Activated T-cell treated with anti-CD3 and anti-CD28 coated beads for 1 hour (primary cell): Measurements from ENCODE around the gene AK4.
"Not testable (repeated sequence)": the region's sequence is repeated elsewhere in the genome, so short reads cannot be mapped to it uniquely, and the experiment has no call there.

Source experiments
- DNase-seq: peaks from one replicate; pipeline ENCODE4 v3.0.0-alpha.2; 2020; ENCODE audit warnings: low read depth

Gene AK4

GRCh38 chr1:65214340-65215027 is 66.5 kb downstream of the AK4 start:
- no peak for DNase-seq

- no peak for DNase-seq
Measured at GRCh38 chr1:65216989-65217388, 69.0 kb downstream of the AK4 start.

GRCh38 chr1:65221638-65222339 is 73.8 kb downstream of the AK4 start:
- DNase-seq, result no peak

GRCh38 chr1:65222340-65222940 is 74.4 kb downstream of the AK4 start:
- no peak for DNase-seq

GRCh38 chr1:65224681-65225091 is 76.7 kb downstream of the AK4 start:
- no peak for DNase-seq

- no peak for DNase-seq
Measured at GRCh38 chr1:65225179-65225578, 77.2 kb downstream of the AK4 start.

- DNase-seq, result no peak
Measured at GRCh38 chr1:65229201-65229600, 81.2 kb downstream of the AK4 start.

- DNase-seq, result no peak
Measured at GRCh38 chr1:65229754-65230339, 81.8 kb downstream of the AK4 start.

GRCh38 chr1:65230731-65231481 is 82.9 kb downstream of the AK4 start:
- DNase-seq, result no peak

- no peak for DNase-seq
Measured at GRCh38 chr1:65231718-65232330, 83.8 kb downstream of the AK4 start.

- no peak for DNase-seq
Measured at GRCh38 chr1:65232461-65232990, 84.5 kb downstream of the AK4 start.

- DNase-seq, result no peak
Measured at GRCh38 chr1:65233782-65234181, 85.8 kb downstream of the AK4 start.

GRCh38 chr1:65235867-65236805 is 88.1 kb downstream of the AK4 start:
- DNase-seq, result no peak

- DNase-seq, result not testable (repeated sequence)
Measured at GRCh38 chr1:65237088-65237487, 89.1 kb downstream of the AK4 start.

GRCh38 chr1:65237503-65237902 is 89.5 kb downstream of the AK4 start:
- no peak for DNase-seq

GRCh38 chr1:65238010-65238409 is 90.0 kb downstream of the AK4 start:
- DNase-seq, result no peak

GRCh38 chr1:65243491-65243890 is 95.5 kb downstream of the AK4 start:
- no peak for DNase-seq

GRCh38 chr1:65245295-65245694 is 97.3 kb downstream of the AK4 start:
- DNase-seq, result no peak

GRCh38 chr1:65247419-65248359 is 99.7 kb downstream of the AK4 start:
- DNase-seq, result no peak
